ENCODE results near the gene SLC7A8. TPM values are rescaled to one million over a fixed set of nuclear protein-coding genes. Genes with fewer than 3 reads are reported as not detected.

The SLC7A8 gene
- total and polyA plus RNA-seq, 10 of the 15 experiments (the other 5 are each of a cell fraction or from before 2014, with no cell fraction given), result 0.06 to 0.28 (median 0.21) TPM; not detected in 7

DNA sequence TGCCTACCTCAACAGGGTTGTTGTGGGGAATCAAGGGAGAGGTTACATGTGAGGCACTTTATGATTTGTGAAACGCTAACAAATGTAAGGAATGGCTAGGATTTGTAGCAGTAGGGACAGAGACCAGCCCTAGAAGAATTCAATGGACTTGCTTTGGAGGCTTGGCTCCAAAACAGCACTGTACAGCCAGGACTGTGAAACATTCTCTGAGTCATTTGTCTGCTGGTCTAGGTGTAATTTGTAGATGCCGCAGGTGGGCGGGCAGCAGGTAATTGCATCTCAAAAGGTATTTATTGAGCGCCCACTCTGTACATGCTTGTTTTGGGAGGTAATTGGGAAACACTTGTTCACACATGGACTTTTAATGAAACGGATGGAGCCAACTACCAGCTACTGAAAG, 11.4 kb downstream of the SLC7A8 start:
- WGBS (ENCODE audit: insufficient coverage, insufficient replicate concordance, low lambda C conversion rate, missing lambda C conversion rate), result 57% methylated on average over 5 of the region's 5 CpGs
- ChIA-PET RAD21 (ENCODE audit: unreplicated experiment) (no interaction called here), SMC1A (ENCODE audit: uncharacterized antibody, unreplicated experiment) (interaction anchor here (1.3 kb wide), 1 partner anchor 51 kb away, joined by 3 read pairs; no protein-coding TSS in a partner anchor), POLR2A (no interaction called here), CTCF (interaction anchor here (0.7 to 2.8 kb wide), 2 partner anchors 14 to 24 kb away, joined by 4 to 9 read pairs; no protein-coding TSS in a partner anchor)
- intact Hi-C loops (cut with micrococcal nuclease; ENCODE audit: unreplicated experiment), result no loop called here
- Histone ChIP-seq H3K4me3 (no peak overlapping the region), H3K27me3 (replicated peaks in 1 of 2; ENCODE audit: control insufficient read depth in 2 of 2, insufficient read depth in 2 of 2, low read length in 1 of 2) (peaks cover 0 to 3% of the 10 kb centered on the region in 2 experiments; a peak in 2 of 4 replicates), H3K79me2 (ENCODE audit: control insufficient read depth, insufficient read depth, low read length) (no peaks in the 10 kb centered on the region), H2AFZ (ENCODE audit: control insufficient read depth, low read depth, low read length) (no peak overlapping the region), H3K36me3 (ENCODE audit: control insufficient read depth in 2 of 2, insufficient read depth in 2 of 2, low read length in 1 of 2) (no peaks in the 10 kb centered on the region), H3K4me2 (ENCODE audit: control insufficient read depth, insufficient read depth) (no peak overlapping the region), H4K20me1 (ENCODE audit: control insufficient read depth, insufficient read depth) (no peaks in the 10 kb centered on the region), H3K27ac (ENCODE audit: control insufficient read depth, insufficient read depth) (no peak overlapping the region), H3K9ac (ENCODE audit: control insufficient read depth, insufficient read depth, low read length) (no peak overlapping the region), H3K9me3 (replicated peaks; ENCODE audit: control insufficient read depth, insufficient read depth, low read length) (no peaks in the 10 kb centered on the region), H3K4me1 (ENCODE audit: control insufficient read depth, insufficient read depth, low read length) (no peaks in the 10 kb centered on the region)
- ATAC-seq (no peak), DNase-seq (ENCODE audit: low read depth, low spot score) (no peak), FAIRE-seq (no peak)
- BruUV-seq (replicated peaks), result no TSS peak
- in situ Hi-C loops (cut with MboI), result no loop called here
- no peak for TF ChIP-seq STAT1 (conservative IDR thresholded peaks at IDR 0.05)
- TF ChIP-seq, protein P1, sequence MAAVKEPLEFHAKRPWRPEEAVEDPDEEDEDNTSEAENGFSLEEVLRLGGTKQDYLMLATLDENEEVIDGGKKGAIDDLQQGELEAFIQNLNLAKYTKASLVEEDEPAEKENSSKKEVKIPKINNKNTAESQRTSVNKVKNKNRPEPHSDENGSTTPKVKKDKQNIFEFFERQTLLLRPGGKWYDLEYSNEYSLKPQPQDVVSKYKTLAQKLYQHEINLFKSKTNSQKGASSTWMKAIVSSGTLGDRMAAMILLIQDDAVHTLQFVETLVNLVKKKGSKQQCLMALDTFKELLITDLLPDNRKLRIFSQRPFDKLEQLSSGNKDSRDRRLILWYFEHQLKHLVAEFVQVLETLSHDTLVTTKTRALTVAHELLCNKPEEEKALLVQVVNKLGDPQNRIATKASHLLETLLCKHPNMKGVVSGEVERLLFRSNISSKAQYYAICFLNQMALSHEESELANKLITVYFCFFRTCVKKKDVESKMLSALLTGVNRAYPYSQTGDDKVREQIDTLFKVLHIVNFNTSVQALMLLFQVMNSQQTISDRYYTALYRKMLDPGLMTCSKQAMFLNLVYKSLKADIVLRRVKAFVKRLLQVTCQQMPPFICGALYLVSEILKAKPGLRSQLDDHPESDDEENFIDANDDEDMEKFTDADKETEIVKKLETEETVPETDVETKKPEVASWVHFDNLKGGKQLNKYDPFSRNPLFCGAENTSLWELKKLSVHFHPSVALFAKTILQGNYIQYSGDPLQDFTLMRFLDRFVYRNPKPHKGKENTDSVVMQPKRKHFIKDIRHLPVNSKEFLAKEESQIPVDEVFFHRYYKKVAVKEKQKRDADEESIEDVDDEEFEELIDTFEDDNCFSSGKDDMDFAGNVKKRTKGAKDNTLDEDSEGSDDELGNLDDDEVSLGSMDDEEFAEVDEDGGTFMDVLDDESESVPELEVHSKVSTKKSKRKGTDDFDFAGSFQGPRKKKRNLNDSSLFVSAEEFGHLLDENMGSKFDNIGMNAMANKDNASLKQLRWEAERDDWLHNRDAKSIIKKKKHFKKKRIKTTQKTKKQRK (IDR thresholded peaks at IDR 0.05; ENCODE audit: low read depth, low read length), result no peak
- TF ChIP-seq BACH1 (IDR thresholded peaks at IDR 0.05; ENCODE audit: borderline replicate concordance), result no peak
- TF ChIP-seq CREM (IDR thresholded peaks at IDR 0.05; ENCODE audit: low read depth), result no peak
- no peak for TF ChIP-seq SP1 (IDR thresholded peaks at IDR 0.05; ENCODE audit: low read depth, low read length)
- TF ChIP-seq TCF3 (IDR thresholded peaks at IDR 0.05; ENCODE audit: borderline replicate concordance, insufficient read depth, low read depth, low read length), result no peak
- TF ChIP-seq NFIC (IDR thresholded peaks at IDR 0.05; ENCODE audit: low read depth, low read length), result no peak
- TF ChIP-seq CHD1 (IDR thresholded peaks at IDR 0.05; ENCODE audit: low read depth, low read length), result no peak

All from GM12878 (cell line).